Calu3 (cell line): ENCODE results near the gene KIF16B. TPM values are rescaled to one million over a fixed set of nuclear protein-coding genes. Genes with fewer than 3 reads are reported as not detected.

Experiments
- BruUV-seq: library from RNA; stranded (reverse); fragments of 400-500 nt; replicated peaks from 2 replicates; lab custom pipeline; 2021; lab: Mats Ljungman, UMichigan
- CTCF ChIA-PET: fragments of 300-600 bp; sonication (Branson Sonifier 250); formaldehyde crosslinking; loops from one replicate; lab custom pipeline; 2022; ENCODE audit warnings: antibody characterized with exemption; lab: Charles Lee
- DNase-seq: peaks from one replicate; pipeline ENCODE4 v3.0.0; 2022
- H3K27ac Mint-ChIP-seq: one replicate; pipeline ENCODE4 v1.8.0; 2022; ENCODE audit warnings: mixed read lengths; ENCODE audit not compliant: unreplicated experiment
- H3K27me3 Mint-ChIP-seq: one replicate; pipeline ENCODE4 v1.8.0; 2022; ENCODE audit warnings: mixed read lengths; ENCODE audit not compliant: unreplicated experiment
- H3K36me3 Mint-ChIP-seq: one replicate; pipeline ENCODE4 v1.8.0; 2022; ENCODE audit warnings: mild to moderate bottlenecking, moderate library complexity, mixed read lengths; ENCODE audit not compliant: insufficient read depth, unreplicated experiment
- H3K4me1 Mint-ChIP-seq: one replicate; pipeline ENCODE4 v1.8.0; 2022; ENCODE audit warnings: mild to moderate bottlenecking, low read depth, mixed read lengths; ENCODE audit not compliant: unreplicated experiment
- H3K4me3 Mint-ChIP-seq: one replicate; pipeline ENCODE4 v1.8.0; 2022; ENCODE audit warnings: mild to moderate bottlenecking, low read depth, moderate library complexity, mixed read lengths; ENCODE audit not compliant: unreplicated experiment
- H3K9me3 Mint-ChIP-seq: one replicate; pipeline ENCODE4 v1.8.0; 2022; ENCODE audit warnings: low read depth, mixed read lengths; ENCODE audit not compliant: unreplicated experiment
- CTCF ChIP-seq: fragments of 200-600 bp; IDR thresholded peaks from one replicate; pipeline ENCODE4 v1.8.0; 2022; ENCODE audit warnings: antibody characterized with exemption; ENCODE audit not compliant: unreplicated experiment
- intact Hi-C: fragments of 100-400 bp; cut with micrococcal nuclease; formaldehyde crosslinking; loops from one replicate; pipeline ENCODE4 v1.10.0; 2022; ENCODE audit not compliant: unreplicated experiment
- total RNA-seq: library from RNA; stranded (reverse); gene quantifications from 2 replicates; pipeline ENCODE4 v1.2.3, GENCODE V29; 2022

Gene KIF16B
- total RNA-seq, 1 experiment from 2014 or later = 4.3 TPM

GRCh38 chr20:16457514-16457913 is 115.7 kb downstream of the KIF16B start:
- CTCF ChIA-PET = no interaction called here
- intact Hi-C loops = no loop called here
- H3K27ac Mint-ChIP-seq = no peak overlapping the region
- no peaks in the 10 kb centered on the region for H3K27me3 Mint-ChIP-seq
- DNase-seq = no peak
- H3K36me3 Mint-ChIP-seq = no peaks in the 10 kb centered on the region
- no peaks in the 10 kb centered on the region for H3K4me1 Mint-ChIP-seq
- H3K4me3 Mint-ChIP-seq = no peak overlapping the region
- TF ChIP-seq CTCF = no peak
- no TSS peak for BruUV-seq
- no peaks in the 10 kb centered on the region for H3K9me3 Mint-ChIP-seq

- no peak for DNase-seq
- no TSS peak for BruUV-seq
- TF ChIP-seq CTCF = no peak
- no peaks in the 10 kb centered on the region for H3K4me1 Mint-ChIP-seq
- intact Hi-C loops = no loop called here
- no peak overlapping the region for H3K4me3 Mint-ChIP-seq
- CTCF ChIA-PET = no interaction called here
- no peaks in the 10 kb centered on the region for H3K9me3 Mint-ChIP-seq
- H3K27ac Mint-ChIP-seq = no peak overlapping the region
- H3K36me3 Mint-ChIP-seq = no peaks in the 10 kb centered on the region
- no peaks in the 10 kb centered on the region for H3K27me3 Mint-ChIP-seq
Measured at GRCh38 chr20:16455324-16455723, 117.9 kb downstream of the KIF16B start.

GRCh38 chr20:16451982-16452381 is 121.3 kb downstream of the KIF16B start:
- no peaks in the 10 kb centered on the region for H3K4me1 Mint-ChIP-seq
- H3K9me3 Mint-ChIP-seq = no peaks in the 10 kb centered on the region
- no peak overlapping the region for H3K4me3 Mint-ChIP-seq
- H3K27me3 Mint-ChIP-seq = no peaks in the 10 kb centered on the region
- H3K27ac Mint-ChIP-seq = no peak overlapping the region
- TF ChIP-seq CTCF = no peak
- no TSS peak for BruUV-seq
- no peaks in the 10 kb centered on the region for H3K36me3 Mint-ChIP-seq
- intact Hi-C loops = no loop called here
- CTCF ChIA-PET = no interaction called here
- DNase-seq = no peak

GRCh38 chr20:16451001-16451400 is 122.2 kb downstream of the KIF16B start:
- no peaks in the 10 kb centered on the region for H3K27me3 Mint-ChIP-seq
- CTCF ChIA-PET = no interaction called here
- H3K9me3 Mint-ChIP-seq = no peaks in the 10 kb centered on the region
- H3K36me3 Mint-ChIP-seq = no peaks in the 10 kb centered on the region
- intact Hi-C loops = no loop called here
- no peak overlapping the region for H3K27ac Mint-ChIP-seq
- no peak for TF ChIP-seq CTCF
- H3K4me1 Mint-ChIP-seq = no peaks in the 10 kb centered on the region
- DNase-seq = no peak
- no TSS peak for BruUV-seq
- H3K4me3 Mint-ChIP-seq = no peak overlapping the region

- Mint-ChIP-seq H3K4me1 (no peaks in the 10 kb centered on the region), H3K27ac (no peak overlapping the region), H3K27me3 (no peaks in the 10 kb centered on the region), H3K9me3 (no peaks in the 10 kb centered on the region), H3K4me3 (no peak overlapping the region), H3K36me3 (no peaks in the 10 kb centered on the region)
- no peak for DNase-seq
- BruUV-seq = no TSS peak
- TF ChIP-seq CTCF = no peak
- intact Hi-C loops = no loop called here
- CTCF ChIA-PET = no interaction called here
Measured at GRCh38 chr20:16446991-16447390, 126.3 kb downstream of the KIF16B start.
